ENCODE measurements around the gene PYDC1.

DNA sequence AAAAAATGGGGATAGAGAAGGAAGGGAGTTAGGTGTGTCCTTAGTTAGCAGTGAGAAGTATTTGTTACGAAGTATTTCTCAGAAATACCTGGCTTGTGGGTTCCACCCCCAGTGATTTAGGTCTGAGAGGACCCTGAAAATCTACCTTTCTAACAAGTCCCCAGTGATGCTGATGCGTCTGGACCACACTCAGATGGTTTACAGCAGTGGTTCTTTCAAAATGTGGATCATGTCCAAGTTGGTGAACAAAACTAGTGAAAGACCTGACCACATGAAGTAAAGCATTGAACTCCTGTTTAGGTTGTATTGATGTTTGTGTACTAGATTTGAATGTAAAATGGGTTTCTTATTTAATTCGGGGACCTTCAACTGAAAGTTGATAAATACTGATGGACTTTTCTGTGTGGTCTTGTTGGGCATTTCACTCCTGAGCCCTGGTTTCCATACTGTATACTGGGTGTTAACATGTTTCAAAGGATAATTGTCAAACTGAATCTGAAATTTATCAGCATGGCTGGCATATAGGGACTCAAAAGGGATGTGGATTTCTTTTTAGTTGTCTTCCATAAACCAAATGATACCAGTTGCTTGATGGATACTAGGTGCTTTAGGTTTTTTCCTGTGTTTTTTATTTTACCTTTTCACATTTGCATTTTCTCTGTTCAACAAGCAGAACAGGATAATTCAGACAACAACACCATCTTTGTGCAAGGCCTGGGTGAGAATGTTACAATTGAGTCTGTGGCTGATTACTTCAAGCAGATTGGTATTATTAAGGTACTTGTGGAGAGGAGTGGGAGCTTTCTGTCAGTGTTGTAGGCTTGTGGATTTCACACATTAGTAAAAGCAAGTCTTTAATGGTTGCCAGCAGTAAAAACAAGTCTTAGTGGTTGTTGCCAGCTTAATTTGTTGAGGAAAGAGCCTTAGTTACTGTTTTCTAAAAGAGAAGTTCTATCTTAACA is 28.2 kb downstream of the PYDC1 start:
- TF ChIP-seq, protein P1, sequence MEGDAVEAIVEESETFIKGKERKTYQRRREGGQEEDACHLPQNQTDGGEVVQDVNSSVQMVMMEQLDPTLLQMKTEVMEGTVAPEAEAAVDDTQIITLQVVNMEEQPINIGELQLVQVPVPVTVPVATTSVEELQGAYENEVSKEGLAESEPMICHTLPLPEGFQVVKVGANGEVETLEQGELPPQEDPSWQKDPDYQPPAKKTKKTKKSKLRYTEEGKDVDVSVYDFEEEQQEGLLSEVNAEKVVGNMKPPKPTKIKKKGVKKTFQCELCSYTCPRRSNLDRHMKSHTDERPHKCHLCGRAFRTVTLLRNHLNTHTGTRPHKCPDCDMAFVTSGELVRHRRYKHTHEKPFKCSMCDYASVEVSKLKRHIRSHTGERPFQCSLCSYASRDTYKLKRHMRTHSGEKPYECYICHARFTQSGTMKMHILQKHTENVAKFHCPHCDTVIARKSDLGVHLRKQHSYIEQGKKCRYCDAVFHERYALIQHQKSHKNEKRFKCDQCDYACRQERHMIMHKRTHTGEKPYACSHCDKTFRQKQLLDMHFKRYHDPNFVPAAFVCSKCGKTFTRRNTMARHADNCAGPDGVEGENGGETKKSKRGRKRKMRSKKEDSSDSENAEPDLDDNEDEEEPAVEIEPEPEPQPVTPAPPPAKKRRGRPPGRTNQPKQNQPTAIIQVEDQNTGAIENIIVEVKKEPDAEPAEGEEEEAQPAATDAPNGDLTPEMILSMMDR (IDR thresholded peaks at IDR 0.05), result no peak
- no peak for TF ChIP-seq POLR2A (IDR thresholded peaks at IDR 0.05)

All from uterus (tissue), 2 donors.